Duodenal mucosa (tissue), 2 donors: ENCODE data around the gene LHX6.

Experiments
- H3K27ac ChIP-seq: one replicate; pipeline ENCODE4 v1.7.0; 2013; ENCODE audit warnings: low read depth, low read length
- H3K27me3 ChIP-seq, 2 donors: one replicate each; pipeline ENCODE4 v1.7.0; 2013; ENCODE audit warnings: low read length in 2 of 2, control low read depth in 1 of 2; ENCODE audit not compliant: insufficient read depth in 2 of 2, control insufficient read depth in 1 of 2
- H3K36me3 ChIP-seq, 2 donors: one replicate each; pipeline ENCODE4 v1.7.0; 2013; ENCODE audit warnings: low read length in 2 of 2, control low read depth in 1 of 2; ENCODE audit not compliant: insufficient read depth in 2 of 2, control insufficient read depth in 1 of 2
- H3K4me1 ChIP-seq, 2 donors: one replicate each; pipeline ENCODE4 v1.7.0; 2013; ENCODE audit warnings: low read length in 2 of 2, control low read depth in 1 of 2; ENCODE audit not compliant: insufficient read depth in 2 of 2, control insufficient read depth in 1 of 2
- H3K4me3 ChIP-seq, 2 donors: one replicate each; pipeline ENCODE4 v1.7.0; 2013; ENCODE audit warnings: low read length in 2 of 2, low read depth in 1 of 2
- H3K9ac ChIP-seq, 2 donors: one replicate each; pipeline ENCODE4 v1.7.0; 2013; ENCODE audit warnings: low read length in 2 of 2, low read depth in 1 of 2
- H3K9me3 ChIP-seq, 2 donors: one replicate each; pipeline ENCODE4 v1.7.0; 2013; ENCODE audit warnings: low read length in 2 of 2, control low read depth in 1 of 2; ENCODE audit not compliant: control insufficient read depth in 1 of 2

The LHX6 gene

GRCh38 chr9:122262073-122262472, 33.3 kb upstream of the LHX6 start:
- Histone ChIP-seq H3K36me3 (peaks cover 18 to 35% of the 10 kb centered on the region in 2 donors), H3K9me3 (no peaks in the 10 kb centered on the region), H3K4me1 (peaks cover 31 to 39% of the 10 kb centered on the region in 2 donors), H3K27ac (no peak overlapping the region), H3K27me3 (no peaks in the 10 kb centered on the region), H3K4me3 (no peak overlapping the region), H3K9ac (no peak overlapping the region)

GRCh38 chr9:122261469-122261881, 32.7 kb upstream of the LHX6 start:
- Histone ChIP-seq H3K36me3 (peaks cover 18 to 35% of the 10 kb centered on the region in 2 donors), H3K9ac (no peak overlapping the region), H3K27ac (no peak overlapping the region)

GRCh38 chr9:122258886-122259415, 30.2 kb upstream of the LHX6 start:
- no peak overlapping the region for H3K27ac ChIP-seq
- no peak overlapping the region for H3K9ac ChIP-seq
- no peak overlapping the region for H3K4me3 ChIP-seq
- H3K9me3 ChIP-seq: no peaks in the 10 kb centered on the region
- H3K4me1 ChIP-seq: peaks cover 21 to 27% of the 10 kb centered on the region in 2 donors
- peaks cover 18 to 43% of the 10 kb centered on the region in 2 donors for H3K36me3 ChIP-seq
- no peaks in the 10 kb centered on the region for H3K27me3 ChIP-seq

More at GRCh38 chr9:122261469-122261881, 32.7 kb upstream of the LHX6 start:
- no peak overlapping the region for H3K4me3 ChIP-seq
- peaks cover 31 to 38% of the 10 kb centered on the region in 2 donors for H3K4me1 ChIP-seq
- no peaks in the 10 kb centered on the region for H3K9me3 ChIP-seq
- H3K27me3 ChIP-seq: no peaks in the 10 kb centered on the region

GRCh38 chr9:122256206-122256605, 27.4 kb upstream of the LHX6 start:
- H3K4me1 ChIP-seq: peaks cover 0 to 3% of the 10 kb centered on the region in 2 donors
- no peak overlapping the region for H3K27ac ChIP-seq

GRCh38 chr9:122254761-122255160, 26.0 kb upstream of the LHX6 start:
- Histone ChIP-seq H3K27me3 (no peaks in the 10 kb centered on the region), H3K9me3 (no peaks in the 10 kb centered on the region), H3K27ac (no peak overlapping the region), H3K9ac (no peak overlapping the region), H3K4me1 (no peaks in the 10 kb centered on the region), H3K4me3 (no peak overlapping the region), H3K36me3 (peaks cover 30 to 63% of the 10 kb centered on the region in 2 donors)

More at GRCh38 chr9:122256206-122256605, 27.4 kb upstream of the LHX6 start:
- no peak overlapping the region for H3K9ac ChIP-seq
- no peaks in the 10 kb centered on the region for H3K27me3 ChIP-seq
- no peaks in the 10 kb centered on the region for H3K9me3 ChIP-seq
- peaks cover 30 to 64% of the 10 kb centered on the region in 2 donors for H3K36me3 ChIP-seq
- no peak overlapping the region for H3K4me3 ChIP-seq

- H3K36me3 ChIP-seq: peaks cover 33 to 66% of the 10 kb centered on the region in 2 donors
- H3K9ac ChIP-seq: no peak overlapping the region
- no peak overlapping the region for H3K4me3 ChIP-seq
- H3K9me3 ChIP-seq: no peaks in the 10 kb centered on the region
- no peaks in the 10 kb centered on the region for H3K27me3 ChIP-seq
- H3K27ac ChIP-seq: no peak overlapping the region
- H3K4me1 ChIP-seq: no peaks in the 10 kb centered on the region
These were observed 24.0 kb upstream of the LHX6 start for GRCh38 chr9:122252796-122253195.

- Histone ChIP-seq H3K9me3 (no peaks in the 10 kb centered on the region), H3K9ac (no peak overlapping the region), H3K4me3 (no peak overlapping the region), H3K4me1 (no peaks in the 10 kb centered on the region), H3K36me3 (peaks cover 38 to 71% of the 10 kb centered on the region in 2 donors), H3K27me3 (no peaks in the 10 kb centered on the region), H3K27ac (no peak overlapping the region)
These were observed 22.6 kb upstream of the LHX6 start for GRCh38 chr9:122251351-122251750.

GRCh38 chr9:122248448-122248865, 19.7 kb upstream of the LHX6 start:
- H3K27me3 ChIP-seq: no peaks in the 10 kb centered on the region
- H3K36me3 ChIP-seq: peaks cover 52 to 89% of the 10 kb centered on the region in 2 donors
- H3K9me3 ChIP-seq: no peaks in the 10 kb centered on the region
- no peak overlapping the region for H3K9ac ChIP-seq
- no peak overlapping the region for H3K27ac ChIP-seq
- no peak overlapping the region for H3K4me3 ChIP-seq
- H3K4me1 ChIP-seq: no peaks in the 10 kb centered on the region

- no peak overlapping the region for H3K4me3 ChIP-seq
- H3K27me3 ChIP-seq: no peaks in the 10 kb centered on the region
- no peak overlapping the region for H3K9ac ChIP-seq
- H3K27ac ChIP-seq: no peak overlapping the region
- H3K36me3 ChIP-seq: peaks cover 49 to 89% of the 10 kb centered on the region in 2 donors
- H3K9me3 ChIP-seq: no peaks in the 10 kb centered on the region
- no peaks in the 10 kb centered on the region for H3K4me1 ChIP-seq
These were observed 17.9 kb upstream of the LHX6 start for GRCh38 chr9:122246666-122247065.

GRCh38 chr9:122244349-122244748, 15.6 kb upstream of the LHX6 start:
- no peaks in the 10 kb centered on the region for H3K4me1 ChIP-seq
- no peak overlapping the region for H3K4me3 ChIP-seq
- H3K27ac ChIP-seq: no peak overlapping the region
- peaks cover 51 to 82% of the 10 kb centered on the region in 2 donors for H3K36me3 ChIP-seq
- H3K9me3 ChIP-seq: no peaks in the 10 kb centered on the region
- no peaks in the 10 kb centered on the region for H3K27me3 ChIP-seq
- H3K9ac ChIP-seq: no peak overlapping the region
